Kidney (tissue), 14 donors: Measurements from ENCODE around the gene ARMH3. TPM values are rescaled to one million over a fixed set of nuclear protein-coding genes. Genes with fewer than 3 reads are reported as not detected.

Experiments used
- DNase-seq, 5 donors: peaks; one replicate each; pipeline ENCODE4 v3.0.0-alpha.2; 2013 to 2020
- FAIRE-seq: peaks from 2 replicates; lab custom pipeline; 2012; peaks lifted over from hg19 to GRCh38; lab: Jason Lieb, UNC
- H3K27ac ChIP-seq, 2 donors: one replicate each; pipeline ENCODE4 v1.7.0; 2013; ENCODE audit warnings: low read depth in 2 of 2, low read length in 2 of 2, inconsistent platforms in 1 of 2
- H3K27me3 ChIP-seq: one replicate; pipeline ENCODE4 v1.7.1; 2013; ENCODE audit warnings: low read length, inconsistent platforms; ENCODE audit not compliant: control insufficient read depth, insufficient read depth
- H3K36me3 ChIP-seq, 3 donors: one replicate each; pipeline versions ENCODE4 v1.7.0 to v1.7.1; 2013; ENCODE audit warnings: low read length in 3 of 3, control low read depth in 1 of 3, inconsistent platforms in 1 of 3; ENCODE audit not compliant: insufficient read depth in 3 of 3, control insufficient read depth in 2 of 3
- H3K4me1 ChIP-seq, 3 donors: one replicate each; pipeline versions ENCODE4 v1.7.0 to v1.7.1; 2013; ENCODE audit warnings: low read length in 3 of 3, inconsistent platforms in 1 of 3, low read depth in 1 of 3; ENCODE audit not compliant: control insufficient read depth in 2 of 3, insufficient read depth in 2 of 3
- H3K4me3 ChIP-seq, 3 donors: one replicate each; pipeline versions ENCODE4 v1.7.0 to v1.8.1; 2013; ENCODE audit warnings: low read length in 3 of 3, control low read depth in 1 of 3, inconsistent platforms in 1 of 3
- H3K9ac ChIP-seq, 3 donors: one replicate each; pipeline versions ENCODE4 v1.7.0 to v1.7.1; 2013; ENCODE audit warnings: low read length in 3 of 3, control low read depth in 1 of 3, inconsistent platforms in 1 of 3
- H3K9me3 ChIP-seq, 3 donors: one replicate each; pipeline versions ENCODE4 v1.7.0 to v1.7.1; 2013; ENCODE audit warnings: low read length in 3 of 3, control low read depth in 1 of 3, inconsistent platforms in 1 of 3; ENCODE audit not compliant: control insufficient read depth in 2 of 3, insufficient read depth in 1 of 3
- intact Hi-C: fragments of 100-400 bp; cut with DNase I; formaldehyde crosslinking; loops from one replicate; pipeline ENCODE4 v1.11.1; 2022
- polyA plus RNA-seq: library from polyadenylated mRNA; stranded (reverse); fragments of 350-450 nt; fragmentation: Illumina TruSeq; extraction: RNeasy Lipid Tissue Mini Kit (QIAGEN cat#74804); gene quantifications from one replicate; pipeline ENCODE4 v1.2.3, GENCODE V29; 2014; ENCODE audit warnings: low read depth, low replicate concordance; ENCODE audit not compliant: insufficient read depth
- total RNA-seq: library from RNA; stranded (reverse); fragmentation: NEBNext Ultra II Directional; extraction: Animal tissue kit (Norgen Biotek cat#: 25700); gene quantifications from one replicate; pipeline ENCODE4 v1.2.1, GENCODE V29; 2021
- TF ChIP-seq, protein P1 (sequence below): IDR thresholded peaks from 3 replicates; pipeline ENCODE4 v1.5.1; 2012; ENCODE audit warnings: mild to moderate bottlenecking, moderate library complexity, borderline replicate concordance; ENCODE audit not compliant: insufficient read depth; ENCODE audit errors: extremely low read depth
- donor health status: control.
- donor health status: control.
- donor health status: control.
- donor health status: control.
- donor health status: control.
- donor health status: DM: yes; HTN: yes; CAD: no.
- donor health status: Normal renal cell carcinoma (clear cell type).

ARMH3 gene
- total and polyA plus RNA-seq, 2 donors from 2014 or later, result 14.0 to 26.1 TPM

DNA sequence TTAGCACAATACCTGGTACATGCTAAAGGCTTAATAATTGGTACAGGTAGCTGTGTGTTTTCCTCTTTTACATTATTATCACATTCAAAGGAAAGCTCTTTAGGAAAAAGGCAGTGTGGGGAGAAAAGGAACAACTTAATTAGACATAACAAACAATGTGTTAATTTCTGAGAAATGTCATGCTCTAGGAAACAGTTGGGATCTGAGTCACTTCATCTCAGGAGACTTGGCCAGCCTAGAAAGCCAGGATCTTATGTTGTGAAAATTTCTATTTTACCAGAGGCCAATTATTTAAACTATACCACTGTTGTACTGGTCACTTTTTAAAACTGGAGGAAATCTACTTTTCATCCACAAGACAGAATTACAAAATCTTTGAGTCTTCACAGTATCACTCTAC, 39.6 kb downstream of the ARMH3 start:
- no peak for FAIRE-seq
- peaks cover 0 to 18% (median 13%) of the 10 kb centered on the region in 3 donors for H3K36me3 ChIP-seq

DNA sequence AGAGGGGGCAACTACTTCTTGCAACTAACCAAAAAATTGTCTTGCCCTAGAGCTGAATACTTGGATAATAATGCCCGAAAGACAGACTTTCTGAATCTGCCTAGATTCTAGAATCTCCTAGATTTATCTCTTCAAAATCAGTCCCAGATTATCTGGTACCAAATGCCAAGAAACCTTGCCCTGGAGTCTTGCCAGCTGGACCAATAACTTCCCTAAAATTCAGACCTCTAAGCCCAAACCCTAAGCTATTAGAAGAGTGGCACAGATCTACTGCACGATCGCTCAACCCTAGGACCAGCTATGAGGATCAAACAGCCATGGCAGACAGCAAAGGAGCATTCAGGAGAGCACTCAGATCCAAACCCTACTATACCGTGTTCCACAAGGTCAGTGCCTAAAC, 45.0 kb downstream of the ARMH3 start:
- Histone ChIP-seq H3K27me3 (no peaks in the 10 kb centered on the region), H3K9ac (no peak overlapping the region), H3K36me3 (peaks cover 1 to 13% (median 9%) of the 10 kb centered on the region in 3 donors), H3K4me3 (no peak overlapping the region), H3K4me1 (no peaks in the 10 kb centered on the region), H3K9me3 (no peaks in the 10 kb centered on the region), H3K27ac (no peak overlapping the region)
- TF ChIP-seq, protein P1, sequence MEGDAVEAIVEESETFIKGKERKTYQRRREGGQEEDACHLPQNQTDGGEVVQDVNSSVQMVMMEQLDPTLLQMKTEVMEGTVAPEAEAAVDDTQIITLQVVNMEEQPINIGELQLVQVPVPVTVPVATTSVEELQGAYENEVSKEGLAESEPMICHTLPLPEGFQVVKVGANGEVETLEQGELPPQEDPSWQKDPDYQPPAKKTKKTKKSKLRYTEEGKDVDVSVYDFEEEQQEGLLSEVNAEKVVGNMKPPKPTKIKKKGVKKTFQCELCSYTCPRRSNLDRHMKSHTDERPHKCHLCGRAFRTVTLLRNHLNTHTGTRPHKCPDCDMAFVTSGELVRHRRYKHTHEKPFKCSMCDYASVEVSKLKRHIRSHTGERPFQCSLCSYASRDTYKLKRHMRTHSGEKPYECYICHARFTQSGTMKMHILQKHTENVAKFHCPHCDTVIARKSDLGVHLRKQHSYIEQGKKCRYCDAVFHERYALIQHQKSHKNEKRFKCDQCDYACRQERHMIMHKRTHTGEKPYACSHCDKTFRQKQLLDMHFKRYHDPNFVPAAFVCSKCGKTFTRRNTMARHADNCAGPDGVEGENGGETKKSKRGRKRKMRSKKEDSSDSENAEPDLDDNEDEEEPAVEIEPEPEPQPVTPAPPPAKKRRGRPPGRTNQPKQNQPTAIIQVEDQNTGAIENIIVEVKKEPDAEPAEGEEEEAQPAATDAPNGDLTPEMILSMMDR, result no peak
- intact Hi-C loops, result no loop called here
- DNase-seq, result no peak
- no peak for FAIRE-seq

More for the DNA sequence above, 39.6 kb downstream of the ARMH3 start:
- Histone ChIP-seq H3K4me3 (no peak overlapping the region), H3K27me3 (no peaks in the 10 kb centered on the region), H3K9ac (no peak overlapping the region), H3K27ac (no peak overlapping the region), H3K9me3 (no peaks in the 10 kb centered on the region), H3K4me1 (no peaks in the 10 kb centered on the region)
- DNase-seq, result no peak
- TF ChIP-seq, protein P1, result no peak
- intact Hi-C loops, result no loop called here

DNA sequence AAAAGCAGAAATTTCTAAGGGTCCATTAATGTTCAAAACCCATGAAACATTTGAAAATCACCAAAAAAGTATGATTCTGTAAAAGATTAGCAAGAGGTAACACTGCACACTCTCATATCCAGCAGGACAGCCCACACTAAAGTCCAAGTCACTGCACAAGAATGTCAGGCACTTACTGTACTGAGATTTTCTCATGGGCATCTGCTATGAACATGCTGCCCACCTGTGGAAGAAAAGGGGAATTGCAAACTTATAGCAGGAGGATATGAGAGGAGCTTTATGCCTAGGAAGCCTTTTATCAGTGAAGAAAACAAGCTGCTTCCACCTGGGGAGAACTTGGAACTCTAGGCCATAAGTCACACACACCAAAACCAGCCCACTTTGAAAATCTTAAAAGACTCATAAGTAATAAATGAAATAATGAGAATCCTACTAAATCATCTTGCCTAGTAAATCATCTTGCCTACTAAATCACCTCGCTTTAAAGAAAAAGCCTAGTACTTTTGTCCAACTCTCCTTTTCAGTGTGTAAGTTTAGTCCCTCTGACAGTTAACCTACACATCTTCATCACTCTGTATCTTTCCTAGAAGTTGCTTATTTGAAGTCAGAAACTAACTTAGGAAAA, 46.1 kb downstream of the ARMH3 start:
- intact Hi-C loops, result no loop called here
- peak in 4 of 5 donors; percentile 55 to 95 (median 82) for DNase-seq
- no peak overlapping the region for H3K27ac ChIP-seq
- H3K36me3 ChIP-seq, result peaks cover 3 to 19% (median 16%) of the 10 kb centered on the region in 3 donors
- TF ChIP-seq, protein P1, result peak; percentile 92
- no peaks in the 10 kb centered on the region for H3K9me3 ChIP-seq
- no peaks in the 10 kb centered on the region for H3K4me1 ChIP-seq
- no peak overlapping the region for H3K9ac ChIP-seq
- no peak overlapping the region for H3K4me3 ChIP-seq
- no peaks in the 10 kb centered on the region for H3K27me3 ChIP-seq
- peak; percentile 97 for FAIRE-seq
